HG02840 (cell line): ENCODE results near the gene SPG11.
"Not testable (repeated sequence)": the region's sequence is repeated elsewhere in the genome, so short reads cannot be mapped to it uniquely, and the experiment has no call there.

Source experiments
- ATAC-seq: cut with Tn5 transposase; IDR thresholded peaks from one replicate; pipeline ENCODE4 v1.9.1; 2021; ENCODE audit warnings: mild to moderate bottlenecking, moderate library complexity, moderate number of reproducible peaks; ENCODE audit not compliant: unreplicated experiment, low FRiP score

Gene SPG11

GRCh38 chr15:44570361-44570760 lies 93.1 kb downstream of the SPG11 start:
- ATAC-seq, result no peak

- ATAC-seq, result no peak
Measured at GRCh38 chr15:44569316-44569715, 94.1 kb downstream of the SPG11 start.

- no peak for ATAC-seq
Measured at GRCh38 chr15:44568338-44568737, 95.1 kb downstream of the SPG11 start.

DNA sequence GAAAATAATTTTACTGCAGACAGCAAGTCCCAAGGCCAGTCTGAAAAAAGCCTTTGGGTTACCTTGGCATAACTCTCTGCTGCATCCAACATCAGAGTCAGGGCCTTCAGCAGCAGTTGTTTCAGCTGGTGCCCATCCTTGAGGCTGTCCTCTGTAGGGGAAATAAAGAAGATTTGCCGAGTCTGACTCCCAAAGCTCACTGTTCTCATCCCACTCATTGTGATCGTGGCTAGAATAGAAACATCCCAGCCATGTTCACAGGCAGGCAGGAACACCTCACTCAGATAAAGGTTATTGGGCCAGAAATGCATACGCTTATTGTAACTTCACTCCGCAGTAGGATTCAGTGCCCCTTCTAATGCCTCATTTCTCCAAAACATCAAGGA lies 97.3 kb downstream of the SPG11 start:
- ATAC-seq, result no peak

DNA sequence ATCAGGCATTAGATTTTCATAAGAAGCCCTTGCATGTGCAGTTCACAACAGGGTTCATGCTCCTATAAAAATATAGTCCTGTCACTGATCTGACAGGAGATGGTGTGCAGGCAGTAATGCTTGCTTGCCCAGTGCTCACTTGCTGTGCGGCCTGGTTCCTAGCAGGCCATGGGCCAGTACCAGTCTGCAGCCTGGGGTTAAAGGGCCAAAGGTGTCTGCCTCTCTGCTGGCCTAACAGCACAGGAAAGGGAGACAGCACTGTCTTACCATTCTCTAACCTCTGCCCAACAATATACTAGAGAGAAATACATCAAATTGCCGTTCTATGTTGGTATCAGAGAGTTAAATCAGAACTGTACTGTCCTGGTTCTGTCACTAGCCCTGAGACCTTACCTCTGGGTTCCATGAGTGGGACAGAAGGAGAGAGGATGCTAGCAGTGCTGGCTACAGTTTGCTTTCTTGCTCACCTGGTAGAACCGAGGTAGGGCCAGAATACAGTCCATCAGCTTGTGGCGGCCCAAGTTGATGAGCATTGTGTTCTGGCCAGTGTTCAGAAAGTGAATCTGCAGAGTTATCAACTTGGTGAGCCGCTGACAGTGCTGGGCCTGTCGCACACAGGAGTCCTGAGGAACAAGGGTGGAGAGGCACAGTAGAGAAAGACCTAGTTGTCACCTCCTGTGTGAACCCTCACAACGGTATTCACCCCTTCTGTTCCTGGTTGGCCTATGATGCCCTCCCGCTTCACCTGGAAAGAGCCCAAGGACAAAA lies 97.9 kb downstream of the SPG11 start:
- ATAC-seq, result no peak

DNA sequence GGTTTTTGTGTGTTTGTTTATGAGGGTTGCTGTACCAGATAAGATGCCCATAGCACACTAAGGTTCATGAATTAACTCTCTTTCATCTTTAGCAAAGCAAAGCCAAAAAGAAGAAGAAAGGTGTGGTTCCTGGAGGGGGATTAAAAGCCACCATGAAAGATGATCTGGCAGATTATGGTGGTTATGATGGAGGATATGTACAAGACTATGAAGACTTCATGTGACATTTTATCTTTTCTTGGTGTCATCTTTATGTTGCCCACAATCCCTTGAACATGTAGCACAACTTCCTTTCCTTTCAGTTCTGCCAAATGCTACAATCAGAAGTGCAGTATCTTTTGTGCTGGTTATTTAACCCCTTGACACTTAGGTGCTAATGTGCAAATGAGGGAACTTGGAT lies 102.5 kb downstream of the SPG11 start:
- not testable (repeated sequence) for ATAC-seq

DNA sequence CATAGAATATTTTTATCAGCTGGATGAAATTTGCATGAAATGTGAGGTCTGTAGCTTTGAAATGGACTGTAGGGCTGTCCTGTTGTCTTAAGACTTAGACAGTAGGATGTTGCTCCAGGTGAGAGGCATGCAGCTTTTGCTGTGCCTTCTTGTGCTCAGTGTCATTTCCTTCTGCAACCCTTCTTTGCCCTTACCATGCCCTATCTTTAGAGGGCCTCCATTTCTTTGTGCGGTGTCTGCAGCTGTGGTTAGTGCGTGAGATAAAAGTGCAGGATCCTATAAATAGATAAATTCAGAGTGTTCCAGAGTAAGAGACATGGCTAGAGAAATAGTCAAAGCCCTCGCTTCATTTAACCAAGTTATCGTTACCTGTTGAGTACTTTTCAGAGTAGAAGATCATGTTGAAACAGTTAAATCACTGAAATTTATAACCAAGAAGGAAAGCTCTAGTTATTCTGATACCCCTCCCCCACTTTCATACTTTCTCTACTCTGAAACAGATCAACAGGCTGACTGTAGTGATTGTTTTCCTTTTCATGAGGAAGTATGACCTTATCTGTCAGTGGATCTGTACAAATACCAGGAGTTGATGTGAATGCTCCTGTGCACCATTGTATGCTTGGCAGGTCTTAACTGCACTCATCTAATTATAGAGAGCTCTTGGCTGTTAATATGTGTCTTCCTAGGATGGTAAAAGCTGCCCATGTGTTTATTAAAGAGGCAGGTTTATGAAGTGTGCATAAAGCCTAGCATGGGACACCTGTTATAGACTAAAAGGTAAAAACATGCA lies 108.3 kb downstream of the SPG11 start:
- no peak for ATAC-seq

DNA sequence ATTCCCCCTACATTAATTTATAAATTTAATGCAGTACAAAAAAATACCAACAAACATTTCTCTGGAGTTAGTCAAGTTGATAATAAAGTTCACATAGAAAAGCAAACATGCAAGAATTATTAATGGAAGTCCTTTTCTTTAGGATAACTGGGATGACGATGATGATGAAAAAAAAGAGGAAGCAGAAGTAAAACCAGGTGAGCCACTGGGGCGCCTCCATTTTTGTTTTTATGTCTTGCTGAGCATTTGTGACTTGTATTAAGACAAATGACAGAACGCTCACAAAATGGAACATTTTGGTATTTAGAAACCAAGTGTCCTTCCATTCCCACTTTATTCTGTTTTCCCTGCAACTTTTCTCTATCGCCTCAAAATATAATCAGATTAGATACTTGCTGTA lies 112.7 kb downstream of the SPG11 start:
- no peak for ATAC-seq

DNA sequence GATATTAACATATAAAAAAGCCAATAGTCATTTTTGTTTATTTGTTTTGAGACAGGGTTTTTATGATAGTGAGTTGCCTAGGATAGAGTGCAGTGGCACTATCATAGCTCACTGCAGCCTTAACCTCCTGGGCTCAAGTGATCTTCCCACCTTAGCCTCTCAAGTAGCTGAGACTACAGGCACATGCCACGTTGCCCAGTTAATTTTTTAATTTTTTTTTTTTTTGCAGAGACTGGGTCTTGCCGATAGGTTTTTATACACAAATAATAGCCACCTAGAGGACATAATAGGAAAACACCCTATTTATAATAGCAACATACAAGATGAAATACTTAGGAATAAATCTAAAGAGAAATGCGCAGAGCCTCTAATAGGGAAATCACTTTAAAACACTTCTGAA lies 113.2 kb downstream of the SPG11 start:
- no peak for ATAC-seq

GRCh38 chr15:44549152-44549551 lies 114.3 kb downstream of the SPG11 start:
- ATAC-seq, result not testable (repeated sequence)

DNA sequence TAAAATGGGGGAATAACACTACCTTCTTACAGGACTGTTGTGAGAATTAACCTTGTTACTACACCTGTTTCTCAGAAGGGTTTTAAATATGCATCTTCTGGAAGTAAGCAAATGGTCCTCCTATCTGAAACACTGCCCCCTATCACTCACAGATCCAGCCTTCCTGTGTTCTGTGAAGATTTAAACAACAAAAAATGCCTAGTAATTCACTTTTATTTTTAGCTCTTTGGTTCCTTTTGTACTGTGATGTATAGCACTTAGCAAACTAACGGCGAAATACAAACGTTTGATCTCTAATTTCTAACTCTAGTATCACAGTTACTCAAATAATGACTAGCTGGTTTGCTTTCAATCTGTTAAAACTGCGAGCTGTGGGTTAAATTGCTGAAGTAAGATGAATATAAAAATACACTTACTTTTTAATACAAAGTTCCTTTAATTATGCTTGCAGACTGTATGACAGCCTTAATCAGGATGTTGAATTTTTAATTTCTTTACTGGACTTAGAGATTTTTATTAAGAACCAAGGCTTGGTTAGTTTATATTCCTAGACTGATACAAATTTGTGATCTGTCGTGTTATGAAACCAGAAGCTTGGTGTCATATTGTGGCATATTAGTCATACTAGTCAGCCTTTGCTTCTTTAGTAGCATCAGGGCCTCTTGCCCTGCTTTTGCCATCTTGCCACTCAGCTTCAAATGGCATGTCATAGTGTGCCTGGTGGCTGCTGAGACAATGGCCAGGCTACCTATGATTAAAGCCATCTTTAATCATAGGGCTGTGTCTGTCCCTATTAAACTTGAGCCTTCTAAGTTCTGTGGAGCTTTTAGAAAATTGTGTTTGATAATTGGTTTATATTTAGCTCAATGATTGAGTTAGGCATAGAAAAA lies 117.3 kb downstream of the SPG11 start:
- no peak for ATAC-seq

DNA sequence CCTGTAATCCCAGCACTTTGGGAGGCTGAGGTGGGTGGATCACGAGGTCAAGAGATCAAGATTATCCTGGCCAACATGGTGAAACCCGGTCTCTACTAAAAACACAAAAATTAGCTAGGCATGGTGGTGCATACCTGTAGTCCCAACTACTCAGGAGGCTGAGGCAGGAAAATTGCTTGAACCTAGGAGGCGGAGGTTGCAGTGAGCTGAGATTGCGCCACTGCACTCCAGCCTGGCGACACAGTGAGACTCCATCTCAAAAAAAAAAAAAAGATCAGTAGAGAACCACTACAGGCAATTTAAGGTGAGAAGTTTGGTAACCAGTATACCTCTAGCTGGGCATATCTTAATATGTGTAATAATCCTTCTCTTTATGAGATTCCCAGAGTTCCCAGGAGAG lies 118.7 kb downstream of the SPG11 start:
- not testable (repeated sequence) for ATAC-seq

GRCh38 chr15:44542596-44542995 lies 120.9 kb downstream of the SPG11 start:
- no peak for ATAC-seq

GRCh38 chr15:44541282-44541958 lies 122.0 kb downstream of the SPG11 start:
- ATAC-seq, result no peak

DNA sequence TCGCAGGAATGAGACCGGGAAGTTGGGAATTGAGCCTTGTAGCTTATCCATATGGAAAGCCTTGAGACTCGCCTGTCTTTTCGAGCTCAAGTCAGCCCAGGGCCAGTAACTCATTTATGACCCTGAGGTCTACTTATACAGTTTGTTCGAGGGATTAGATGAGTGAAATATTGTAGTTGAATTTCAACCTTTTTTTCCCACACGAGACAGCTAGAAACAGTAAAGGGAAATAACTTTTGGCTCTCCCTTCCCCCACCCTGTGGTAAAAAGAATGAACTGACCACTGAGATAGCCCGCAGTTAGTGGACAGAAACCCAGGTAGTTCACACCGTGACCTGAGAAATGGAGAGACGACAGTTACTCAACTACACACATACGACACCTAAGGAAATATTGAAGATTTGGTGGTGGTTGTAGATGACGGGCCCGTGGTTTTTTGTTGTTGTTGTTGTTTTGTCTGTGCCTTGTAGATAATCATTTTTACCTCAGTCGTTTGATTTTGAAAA lies 125.7 kb downstream of the SPG11 start:
- ATAC-seq, result no peak

DNA sequence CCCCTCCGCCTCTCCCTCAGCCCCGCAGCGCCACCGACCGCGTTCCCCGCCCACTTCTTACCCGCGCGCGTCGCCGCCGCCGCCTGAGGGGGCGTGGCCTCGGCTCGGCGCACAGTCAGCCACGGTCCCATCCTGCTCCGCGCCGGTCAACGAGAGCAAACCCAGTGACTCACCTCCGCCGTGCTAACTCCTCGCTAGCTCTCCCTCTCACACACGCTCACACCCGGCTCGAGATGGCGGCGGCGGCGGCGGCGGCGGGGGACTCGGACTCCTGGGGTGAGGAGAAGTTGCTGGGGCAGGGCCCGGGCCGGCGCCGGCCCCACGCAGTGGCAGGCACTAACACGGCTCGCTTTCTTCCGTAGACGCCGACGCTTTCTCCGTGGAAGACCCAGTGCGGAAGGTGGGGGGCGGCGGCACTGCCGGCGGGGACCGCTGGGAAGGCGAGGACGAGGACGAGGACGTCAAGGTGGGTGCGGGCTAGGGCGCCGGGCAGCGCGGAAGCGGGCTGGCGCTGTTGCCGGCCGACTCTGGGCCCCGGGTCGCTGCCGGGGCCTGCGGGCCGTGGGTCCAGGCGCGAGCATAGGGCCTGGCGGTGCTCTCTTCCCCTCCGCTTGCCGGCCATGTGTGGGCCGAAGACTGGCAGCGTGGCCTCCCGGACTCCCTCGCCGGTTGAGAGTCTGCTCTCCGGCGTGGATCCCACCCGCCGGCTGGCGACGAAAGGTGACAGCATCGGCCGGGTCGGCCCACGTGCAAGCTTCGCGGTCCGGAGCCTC lies 126.3 kb downstream of the SPG11 start, which contains the start of gene EIF3J:
Gene EIF3J, plus strand, starts transcription at position 186 of the 773 bp plus-strand sequence. Its CDS starts 48 bp downstream, at position 234.
- ATAC-seq, result peak; percentile 85

- peak; percentile 59 for ATAC-seq
Measured at GRCh38 chr15:44536302-44536961, 127.0 kb downstream of the SPG11 start.

DNA sequence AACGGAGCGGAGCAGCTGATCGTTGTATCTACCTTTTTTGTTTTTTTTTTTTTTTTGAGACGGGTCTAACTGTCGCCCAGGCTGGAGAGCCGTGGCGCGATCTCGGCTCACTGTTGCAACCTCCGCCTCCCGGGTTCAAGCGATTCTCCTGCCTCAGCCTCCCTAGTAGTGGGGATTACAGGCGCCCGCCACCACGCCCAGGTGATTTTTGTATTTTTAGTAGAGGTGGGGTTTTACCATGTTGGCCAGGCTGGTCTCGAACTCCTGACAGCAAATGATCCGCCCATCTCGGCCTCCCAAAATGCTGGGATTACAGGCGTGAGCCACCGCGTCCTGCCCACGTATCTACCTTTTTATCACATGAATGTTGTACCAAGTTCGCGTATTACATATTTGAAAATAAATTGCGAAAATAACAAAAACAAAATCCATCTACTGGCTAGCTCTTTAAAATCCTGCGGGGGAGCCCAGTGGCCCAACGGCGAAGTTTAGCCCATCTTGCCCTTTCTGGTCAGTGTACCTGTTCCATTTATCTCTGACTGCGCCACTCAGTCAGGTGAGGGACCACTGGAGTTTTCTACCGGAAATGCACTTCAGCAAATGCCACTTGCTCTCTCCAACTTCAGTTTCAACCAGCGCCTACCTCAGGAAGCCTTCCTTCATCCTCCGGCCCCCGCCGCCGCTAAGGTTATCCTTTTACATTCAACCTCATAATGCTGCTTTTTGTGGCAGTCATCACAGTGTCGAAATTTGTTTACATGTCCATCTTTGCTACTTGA lies 127.8 kb downstream of the SPG11 start:
- no peak for ATAC-seq
